ENCODE results near the gene PREX1. TPM values are rescaled to one million over a fixed set of nuclear protein-coding genes. Genes with fewer than 3 reads are reported as not detected.

PREX1 gene
- total RNA-seq, 1 donor = 14.1 TPM

GRCh38 chr20:48742233-48742632 lies 85.6 kb downstream of the PREX1 start:
- H3K27me3 ChIP-seq (ENCODE audit: insufficient read depth, low read length) = no peaks in the 10 kb centered on the region
- H3K4me1 ChIP-seq (ENCODE audit: insufficient read depth, low read length) = no peaks in the 10 kb centered on the region
- H3K9me3 ChIP-seq (ENCODE audit: low read depth, low read length) = no peaks in the 10 kb centered on the region
- no peaks in the 10 kb centered on the region for H3K79me2 ChIP-seq (ENCODE audit: insufficient read depth, low read length)
- no peak for TF ChIP-seq CTCF (IDR thresholded peaks at IDR 0.05; ENCODE audit: extremely low read depth, low read depth, low read length)
- no peak overlapping the region for H3K4me3 ChIP-seq (ENCODE audit: insufficient read depth, low read length)
- H2AFZ ChIP-seq (ENCODE audit: low read length) = no peak overlapping the region
- H3K27ac ChIP-seq (ENCODE audit: low read depth, low read length) = no peak overlapping the region
- no peak for DNase-seq (ENCODE audit: insufficient read length, low spot score, missing footprints)
- H3K4me2 ChIP-seq (ENCODE audit: insufficient read depth, low read length) = no peak overlapping the region
- H4K20me1 ChIP-seq (ENCODE audit: insufficient read depth, low read length) = no peaks in the 10 kb centered on the region
- H3K36me3 ChIP-seq (ENCODE audit: insufficient read depth, low read length) = no peaks in the 10 kb centered on the region

- no peak overlapping the region for H3K27ac ChIP-seq (ENCODE audit: low read depth, low read length)
- no peaks in the 10 kb centered on the region for H3K27me3 ChIP-seq (ENCODE audit: insufficient read depth, low read length)
- no peaks in the 10 kb centered on the region for H3K4me1 ChIP-seq (ENCODE audit: insufficient read depth, low read length)
- TF ChIP-seq CTCF (IDR thresholded peaks at IDR 0.05; ENCODE audit: extremely low read depth, low read depth, low read length) = no peak
- no peak overlapping the region for H3K4me2 ChIP-seq (ENCODE audit: insufficient read depth, low read length)
- no peaks in the 10 kb centered on the region for H4K20me1 ChIP-seq (ENCODE audit: insufficient read depth, low read length)
- no peak for DNase-seq (ENCODE audit: insufficient read length, low spot score, missing footprints)
- no peaks in the 10 kb centered on the region for H3K9me3 ChIP-seq (ENCODE audit: low read depth, low read length)
- H3K4me3 ChIP-seq (ENCODE audit: insufficient read depth, low read length) = no peak overlapping the region
- no peaks in the 10 kb centered on the region for H3K36me3 ChIP-seq (ENCODE audit: insufficient read depth, low read length)
- no peaks in the 10 kb centered on the region for H3K79me2 ChIP-seq (ENCODE audit: insufficient read depth, low read length)
- no peak overlapping the region for H2AFZ ChIP-seq (ENCODE audit: low read length)
These were observed 86.1 kb downstream of the PREX1 start for GRCh38 chr20:48741669-48742068.

- Histone ChIP-seq H2AFZ (ENCODE audit: low read length) (no peak overlapping the region), H3K4me3 (ENCODE audit: insufficient read depth, low read length) (no peak overlapping the region), H3K27me3 (ENCODE audit: insufficient read depth, low read length) (no peaks in the 10 kb centered on the region), H3K27ac (ENCODE audit: low read depth, low read length) (no peak overlapping the region), H3K4me2 (ENCODE audit: insufficient read depth, low read length) (no peak overlapping the region), H3K9me3 (ENCODE audit: low read depth, low read length) (no peaks in the 10 kb centered on the region), H3K4me1 (ENCODE audit: insufficient read depth, low read length) (no peaks in the 10 kb centered on the region), H4K20me1 (ENCODE audit: insufficient read depth, low read length) (no peaks in the 10 kb centered on the region), H3K79me2 (ENCODE audit: insufficient read depth, low read length) (no peaks in the 10 kb centered on the region), H3K36me3 (ENCODE audit: insufficient read depth, low read length) (no peaks in the 10 kb centered on the region)
- no peak for DNase-seq (ENCODE audit: insufficient read length, low spot score, missing footprints)
- no peak for TF ChIP-seq CTCF (IDR thresholded peaks at IDR 0.05; ENCODE audit: extremely low read depth, low read depth, low read length)
These were observed 87.1 kb downstream of the PREX1 start for GRCh38 chr20:48740712-48741111.

- Histone ChIP-seq H3K4me2 (ENCODE audit: insufficient read depth, low read length) (no peak overlapping the region), H3K9me3 (ENCODE audit: low read depth, low read length) (no peaks in the 10 kb centered on the region), H3K4me1 (ENCODE audit: insufficient read depth, low read length) (no peaks in the 10 kb centered on the region), H3K27me3 (ENCODE audit: insufficient read depth, low read length) (no peaks in the 10 kb centered on the region), H3K79me2 (ENCODE audit: insufficient read depth, low read length) (no peaks in the 10 kb centered on the region), H3K36me3 (ENCODE audit: insufficient read depth, low read length) (no peaks in the 10 kb centered on the region), H4K20me1 (ENCODE audit: insufficient read depth, low read length) (no peaks in the 10 kb centered on the region), H2AFZ (ENCODE audit: low read length) (no peak overlapping the region), H3K4me3 (ENCODE audit: insufficient read depth, low read length) (no peak overlapping the region), H3K27ac (ENCODE audit: low read depth, low read length) (no peak overlapping the region)
- no peak for DNase-seq (ENCODE audit: insufficient read length, low spot score, missing footprints)
- TF ChIP-seq CTCF (IDR thresholded peaks at IDR 0.05; ENCODE audit: extremely low read depth, low read depth, low read length) = no peak
These were observed 87.5 kb downstream of the PREX1 start for GRCh38 chr20:48740292-48740649.

Measured in osteoblast (primary cell).